ENCODE results near the gene HEG1.

HEG1 gene

GRCh38 chr3:125025642-125026041, 30.2 kb downstream of the HEG1 start:
- DNase-seq = no peak
- intact Hi-C loops (cut with DNase I) = no loop called here

- DNase-seq = no peak
These were observed 31.0 kb downstream of the HEG1 start for GRCh38 chr3:125024817-125025216.

GRCh38 chr3:125023833-125024555, 31.8 kb downstream of the HEG1 start:
- no peak for DNase-seq
- intact Hi-C loops (cut with DNase I) = no loop called here

More at GRCh38 chr3:125024817-125025216, 31.0 kb downstream of the HEG1 start:
- intact Hi-C loops (cut with DNase I) = no loop called here

GRCh38 chr3:125022206-125022605, 33.6 kb downstream of the HEG1 start:
- no peak for DNase-seq

GRCh38 chr3:125019271-125019670, 36.5 kb downstream of the HEG1 start:
- DNase-seq = no peak
- intact Hi-C loops (cut with DNase I) = no loop called here

More at GRCh38 chr3:125022206-125022605, 33.6 kb downstream of the HEG1 start:
- intact Hi-C loops (cut with DNase I) = no loop called here

- DNase-seq = no peak
- intact Hi-C loops (cut with DNase I) = no loop called here
These were observed 38.4 kb downstream of the HEG1 start for GRCh38 chr3:125017406-125017805.

- no peak for DNase-seq
- intact Hi-C loops (cut with DNase I) = no loop called here
These were observed 41.1 kb downstream of the HEG1 start for GRCh38 chr3:125014570-125015179.

GRCh38 chr3:125013095-125013494, 42.7 kb downstream of the HEG1 start:
- intact Hi-C loops (cut with DNase I) = no loop called here

GRCh38 chr3:125011941-125012340, 43.9 kb downstream of the HEG1 start:
- intact Hi-C loops (cut with DNase I) = no loop called here
- no peak for DNase-seq

More at GRCh38 chr3:125013095-125013494, 42.7 kb downstream of the HEG1 start:
- DNase-seq = no peak

GRCh38 chr3:125010393-125010792, 45.4 kb downstream of the HEG1 start:
- DNase-seq = no peak
- intact Hi-C loops (cut with DNase I) = no loop called here

- no peak for DNase-seq
- intact Hi-C loops (cut with DNase I) = no loop called here
These were observed 47.0 kb downstream of the HEG1 start for GRCh38 chr3:125008766-125009165.

GRCh38 chr3:125006291-125006731, 49.5 kb downstream of the HEG1 start:
- DNase-seq = no peak
- intact Hi-C loops (cut with DNase I) = no loop called here

- intact Hi-C loops (cut with DNase I) = no loop called here
- DNase-seq = no peak
These were observed 50.1 kb downstream of the HEG1 start for GRCh38 chr3:125005676-125006075.

- intact Hi-C loops (cut with DNase I) = no loop called here
- no peak for DNase-seq
These were observed 50.6 kb downstream of the HEG1 start for GRCh38 chr3:125005222-125005621.

- intact Hi-C loops (cut with DNase I) = no loop called here
- no peak for DNase-seq
These were observed 51.8 kb downstream of the HEG1 start for GRCh38 chr3:125003859-125004595.

GRCh38 chr3:125003369-125003853, 52.4 kb downstream of the HEG1 start:
- peak in 2 of 10 donors; percentile 33 to 80 for DNase-seq
- intact Hi-C loops (cut with DNase I) = no loop called here

- intact Hi-C loops (cut with DNase I) = no loop called here
These were observed 53.1 kb downstream of the HEG1 start for GRCh38 chr3:125002414-125003368.

GRCh38 chr3:125001557-125002413, 54.0 kb downstream of the HEG1 start:
- intact Hi-C loops (cut with DNase I) = no loop called here
- no peak for DNase-seq

More at GRCh38 chr3:125002414-125003368, 53.1 kb downstream of the HEG1 start:
- no peak for DNase-seq

- intact Hi-C loops (cut with DNase I) = no loop called here
- no peak for DNase-seq
These were observed 55.1 kb downstream of the HEG1 start for GRCh38 chr3:125000661-125001060.
